ENCODE results near the gene STT3B. TPM values are rescaled to one million over a fixed set of nuclear protein-coding genes. Genes with fewer than 3 reads are reported as not detected.
"Not testable (repeated sequence)": the region's sequence is repeated elsewhere in the genome, so short reads cannot be mapped to it uniquely, and the experiment has no call there.

The STT3B gene
- total RNA-seq, 2 experiments from 2014 or later: 99.3 to 117 TPM

GRCh38 chr3:31580645-31581044 is 47.9 kb downstream of the STT3B start:
- Mint-ChIP-seq H3K4me3 (no peak overlapping the region), H3K9me3 (peaks cover 5% of the 10 kb centered on the region), H3K27ac (no peak overlapping the region), H3K27me3 (ENCODE audit: low read depth) (no peaks in the 10 kb centered on the region), H3K4me1 (ENCODE audit: low read depth) (peaks cover 75% of the 10 kb centered on the region), H3K36me3 (ENCODE audit: low read depth) (peaks cover 43% of the 10 kb centered on the region)
- intact Hi-C loops (cut with micrococcal nuclease): loop anchor here (2.0 kb wide), 1 partner anchor 14 kb away; no protein-coding TSS in a partner anchor
- CTCF ChIA-PET: no interaction called here
- DNase-seq: no peak

GRCh38 chr3:31581660-31582059 is 48.9 kb downstream of the STT3B start:
- H3K4me3 Mint-ChIP-seq: no peak overlapping the region

GRCh38 chr3:31589228-31589627 is 56.5 kb downstream of the STT3B start:
- CTCF ChIA-PET: interaction anchor here (0.7 kb wide), 1 partner anchor 1720 kb away, joined by 4 read pairs; no protein-coding TSS in a partner anchor
- DNase-seq: no peak
- H3K4me3 Mint-ChIP-seq: no peak overlapping the region
- H3K4me1 Mint-ChIP-seq (ENCODE audit: low read depth): peaks cover 42% of the 10 kb centered on the region
- no peaks in the 10 kb centered on the region for H3K27me3 Mint-ChIP-seq (ENCODE audit: low read depth)
- peaks cover 42% of the 10 kb centered on the region for H3K9me3 Mint-ChIP-seq
- peaks cover 78% of the 10 kb centered on the region for H3K36me3 Mint-ChIP-seq (ENCODE audit: low read depth)
- intact Hi-C loops (cut with micrococcal nuclease): no loop called here
- no peak overlapping the region for H3K27ac Mint-ChIP-seq

More at GRCh38 chr3:31581660-31582059, 48.9 kb downstream of the STT3B start:
- H3K27me3 Mint-ChIP-seq (ENCODE audit: low read depth): no peaks in the 10 kb centered on the region
- peak overlapping the region; percentile 51 for H3K27ac Mint-ChIP-seq
- H3K36me3 Mint-ChIP-seq (ENCODE audit: low read depth): peaks cover 51% of the 10 kb centered on the region
- peaks cover 8% of the 10 kb centered on the region for H3K9me3 Mint-ChIP-seq
- intact Hi-C loops (cut with micrococcal nuclease): loop anchor here (2.0 kb wide), 1 partner anchor 15 kb away; no protein-coding TSS in a partner anchor
- peaks cover 74% of the 10 kb centered on the region for H3K4me1 Mint-ChIP-seq (ENCODE audit: low read depth)
- no peak for DNase-seq
- CTCF ChIA-PET: no interaction called here

GRCh38 chr3:31590650-31591049 is 57.9 kb downstream of the STT3B start:
- no peaks in the 10 kb centered on the region for H3K27me3 Mint-ChIP-seq (ENCODE audit: low read depth)
- peaks cover 39% of the 10 kb centered on the region for H3K9me3 Mint-ChIP-seq
- peaks cover 48% of the 10 kb centered on the region for H3K4me1 Mint-ChIP-seq (ENCODE audit: low read depth)
- CTCF ChIA-PET: no interaction called here
- no peak overlapping the region for H3K4me3 Mint-ChIP-seq
- no peak for DNase-seq
- intact Hi-C loops (cut with micrococcal nuclease): no loop called here
- H3K36me3 Mint-ChIP-seq (ENCODE audit: low read depth): peaks cover 83% of the 10 kb centered on the region
- no peak overlapping the region for H3K27ac Mint-ChIP-seq

- Mint-ChIP-seq H3K9me3 (peaks cover 36% of the 10 kb centered on the region), H3K27ac (peak overlapping the region; percentile 26), H3K4me3 (no peak overlapping the region), H3K4me1 (ENCODE audit: low read depth) (peaks cover 50% of the 10 kb centered on the region), H3K36me3 (ENCODE audit: low read depth) (peaks cover 74% of the 10 kb centered on the region), H3K27me3 (ENCODE audit: low read depth) (no peaks in the 10 kb centered on the region)
- DNase-seq: no peak
- intact Hi-C loops (cut with micrococcal nuclease): no loop called here
- CTCF ChIA-PET: interaction anchor here (0.6 kb wide), 1 partner anchor 260 kb away, joined by 3 read pairs; no protein-coding TSS in a partner anchor
Observed at GRCh38 chr3:31592764-31593163, 60.0 kb downstream of the STT3B start.

GRCh38 chr3:31596176-31596575 is 63.5 kb downstream of the STT3B start:
- Mint-ChIP-seq H3K36me3 (ENCODE audit: low read depth) (peaks cover 57% of the 10 kb centered on the region), H3K27me3 (ENCODE audit: low read depth) (no peaks in the 10 kb centered on the region), H3K9me3 (peaks cover 13% of the 10 kb centered on the region), H3K4me3 (no peak overlapping the region), H3K4me1 (ENCODE audit: low read depth) (peaks cover 44% of the 10 kb centered on the region), H3K27ac (no peak overlapping the region)
- DNase-seq: no peak
- CTCF ChIA-PET: no interaction called here
- intact Hi-C loops (cut with micrococcal nuclease): no loop called here

GRCh38 chr3:31600431-31600830 is 67.7 kb downstream of the STT3B start:
- H3K27me3 Mint-ChIP-seq (ENCODE audit: low read depth): no peaks in the 10 kb centered on the region
- CTCF ChIA-PET: interaction anchor here (0.8 kb wide), 1 partner anchor 168 kb away, joined by 5 read pairs; no protein-coding TSS in a partner anchor
- peaks cover 6% of the 10 kb centered on the region for H3K9me3 Mint-ChIP-seq
- intact Hi-C loops (cut with micrococcal nuclease): no loop called here
- peaks cover 62% of the 10 kb centered on the region for H3K36me3 Mint-ChIP-seq (ENCODE audit: low read depth)
- H3K4me1 Mint-ChIP-seq (ENCODE audit: low read depth): peaks cover 16% of the 10 kb centered on the region
- H3K4me3 Mint-ChIP-seq: no peak overlapping the region
- no peak overlapping the region for H3K27ac Mint-ChIP-seq
- DNase-seq: no peak

- H3K4me3 Mint-ChIP-seq; H3K27ac Mint-ChIP-seq; DNase-seq; intact Hi-C loops (cut with micrococcal nuclease); CTCF ChIA-PET; H3K27me3 Mint-ChIP-seq (ENCODE audit: low read depth): not testable (repeated sequence)
- H3K9me3 Mint-ChIP-seq: peaks cover 24% of the 10 kb centered on the region
- peaks cover 29% of the 10 kb centered on the region for H3K4me1 Mint-ChIP-seq (ENCODE audit: low read depth)
- H3K36me3 Mint-ChIP-seq (ENCODE audit: low read depth): peaks cover 78% of the 10 kb centered on the region
Observed at GRCh38 chr3:31605333-31605732, 72.6 kb downstream of the STT3B start.

- H3K27me3 Mint-ChIP-seq (ENCODE audit: low read depth): no peaks in the 10 kb centered on the region
- CTCF ChIA-PET: interaction anchor here (0.7 to 0.9 kb wide), 2 partner anchors 33 to 44 kb away, joined by 3 read pairs; no protein-coding TSS in a partner anchor
- intact Hi-C loops (cut with micrococcal nuclease): no loop called here
Observed at GRCh38 chr3:31606453-31606852, 73.7 kb downstream of the STT3B start.

GRCh38 chr3:31610700-31611275 is 78.1 kb downstream of the STT3B start:
- intact Hi-C loops (cut with micrococcal nuclease): loop anchor here (1.0 to 5.0 kb wide), 4 partner anchors 85 to 532 kb away; no protein-coding TSS in a partner anchor
- Mint-ChIP-seq H3K36me3 (ENCODE audit: low read depth) (peaks cover 51% of the 10 kb centered on the region), H3K27me3 (ENCODE audit: low read depth) (no peaks in the 10 kb centered on the region), H3K4me1 (ENCODE audit: low read depth) (peaks cover 60% of the 10 kb centered on the region), H3K27ac (no peak overlapping the region), H3K4me3 (no peak overlapping the region), H3K9me3 (peaks cover 14% of the 10 kb centered on the region)
- DNase-seq: peak; percentile 31
- CTCF ChIA-PET: no interaction called here

More at GRCh38 chr3:31606453-31606852, 73.7 kb downstream of the STT3B start:
- H3K36me3 Mint-ChIP-seq (ENCODE audit: low read depth): peaks cover 77% of the 10 kb centered on the region
- DNase-seq: peak; percentile 14
- peaks cover 24% of the 10 kb centered on the region for H3K9me3 Mint-ChIP-seq
- H3K4me1 Mint-ChIP-seq (ENCODE audit: low read depth): peaks cover 36% of the 10 kb centered on the region
- H3K27ac Mint-ChIP-seq: peak overlapping the region; percentile 5
- H3K4me3 Mint-ChIP-seq: no peak overlapping the region

- H3K4me1 Mint-ChIP-seq (ENCODE audit: low read depth): peaks cover 51% of the 10 kb centered on the region
- CTCF ChIA-PET: interaction anchor here (1.1 to 1.9 kb wide), 2 partner anchors 15 to 627 kb away, joined by 3 to 6 read pairs; no protein-coding TSS in a partner anchor
- peaks cover 39% of the 10 kb centered on the region for H3K36me3 Mint-ChIP-seq (ENCODE audit: low read depth)
- DNase-seq: no peak
- H3K9me3 Mint-ChIP-seq: no peaks in the 10 kb centered on the region
- intact Hi-C loops (cut with micrococcal nuclease): loop anchor here (5.0 kb wide), 1 partner anchor 529 kb away; no protein-coding TSS in a partner anchor
- no peak overlapping the region for H3K4me3 Mint-ChIP-seq
- H3K27me3 Mint-ChIP-seq (ENCODE audit: low read depth): no peaks in the 10 kb centered on the region
- H3K27ac Mint-ChIP-seq: no peak overlapping the region
Observed at GRCh38 chr3:31613177-31613576, 80.5 kb downstream of the STT3B start.

- H3K36me3 Mint-ChIP-seq (ENCODE audit: low read depth): peaks cover 34% of the 10 kb centered on the region
- no peak overlapping the region for H3K4me3 Mint-ChIP-seq
- no peak overlapping the region for H3K27ac Mint-ChIP-seq
- CTCF ChIA-PET: interaction anchor here (1.1 to 1.9 kb wide), 2 partner anchors 16 to 626 kb away, joined by 3 to 6 read pairs; no protein-coding TSS in a partner anchor
- H3K4me1 Mint-ChIP-seq (ENCODE audit: low read depth): peaks cover 46% of the 10 kb centered on the region
- no peaks in the 10 kb centered on the region for H3K9me3 Mint-ChIP-seq
- DNase-seq: no peak
- no peaks in the 10 kb centered on the region for H3K27me3 Mint-ChIP-seq (ENCODE audit: low read depth)
- intact Hi-C loops (cut with micrococcal nuclease): loop anchor here (5.0 kb wide), 1 partner anchor 529 kb away; no protein-coding TSS in a partner anchor
Observed at GRCh38 chr3:31613654-31614053, 80.9 kb downstream of the STT3B start.

Data from activated naive CD4-positive, alpha-beta T cell treated with anti-CD3 and anti-CD28 coated beads for 36 hours (primary cell).